Right renal cortex interstitium (tissue), 3 donors: ENCODE data around the gene PLEKHF1. TPM values are rescaled to one million over a fixed set of nuclear protein-coding genes. Genes with fewer than 3 reads are reported as not detected.

Experiments
- DNase-seq, 3 donors: peaks; one replicate each; pipeline ENCODE4 v3.0.0-alpha.2; 2013; ENCODE audit warnings: low read depth in 3 of 3, low spot score in 2 of 3
- polyA plus RNA-seq, 3 donors: library from polyadenylated mRNA; unstranded; fragments of 120-200 nt; gene quantifications; one replicate each; pipeline ENCODE4 v1.2.1, GENCODE V29; 2013; ENCODE audit not compliant: insufficient read length in 3 of 3

Gene PLEKHF1
- polyA plus RNA-seq, 3 donors, result 1.2 to 1.7 (median 1.5) TPM

DNA sequence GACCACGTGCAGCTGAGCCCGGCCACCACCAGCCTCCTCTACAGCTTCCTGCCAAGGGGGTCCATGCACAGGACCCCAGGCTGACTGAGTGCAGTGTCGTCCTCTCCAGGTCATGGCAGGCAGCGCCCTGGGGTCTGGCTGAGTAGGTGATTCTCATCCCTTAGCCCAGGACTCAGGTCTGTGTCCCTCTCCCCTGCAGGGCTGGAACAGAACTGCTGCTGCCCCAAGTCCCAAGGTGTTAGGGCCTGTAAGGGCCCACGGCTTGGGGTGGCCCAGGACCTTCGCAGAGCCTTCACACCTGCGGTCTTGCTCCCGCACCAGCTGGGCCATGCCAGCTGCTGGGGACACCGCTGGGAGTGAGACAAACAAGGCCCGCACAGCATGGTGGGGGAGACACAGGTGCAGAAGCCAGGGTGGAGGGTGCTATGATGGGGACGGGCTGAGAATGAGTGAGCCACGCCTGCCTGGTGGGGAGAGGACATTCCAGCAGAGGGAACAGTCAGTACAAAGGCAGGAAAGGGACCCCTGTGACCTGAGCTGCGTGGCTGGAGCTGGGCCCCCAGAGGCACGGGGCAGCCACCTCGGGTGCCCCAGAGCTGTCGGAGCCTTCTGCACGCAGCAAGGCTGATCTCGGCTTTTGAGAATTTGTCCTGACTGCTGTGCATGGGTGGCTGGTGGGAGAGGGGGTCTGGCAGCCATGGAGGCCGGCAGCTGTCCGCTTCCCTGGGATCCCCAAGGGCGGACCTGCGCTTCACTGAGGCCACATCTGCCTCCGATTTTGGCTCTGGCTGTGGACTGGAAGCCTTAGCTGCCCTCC, 11.9 kb downstream of the PLEKHF1 start:
- DNase-seq, result no peak

DNA sequence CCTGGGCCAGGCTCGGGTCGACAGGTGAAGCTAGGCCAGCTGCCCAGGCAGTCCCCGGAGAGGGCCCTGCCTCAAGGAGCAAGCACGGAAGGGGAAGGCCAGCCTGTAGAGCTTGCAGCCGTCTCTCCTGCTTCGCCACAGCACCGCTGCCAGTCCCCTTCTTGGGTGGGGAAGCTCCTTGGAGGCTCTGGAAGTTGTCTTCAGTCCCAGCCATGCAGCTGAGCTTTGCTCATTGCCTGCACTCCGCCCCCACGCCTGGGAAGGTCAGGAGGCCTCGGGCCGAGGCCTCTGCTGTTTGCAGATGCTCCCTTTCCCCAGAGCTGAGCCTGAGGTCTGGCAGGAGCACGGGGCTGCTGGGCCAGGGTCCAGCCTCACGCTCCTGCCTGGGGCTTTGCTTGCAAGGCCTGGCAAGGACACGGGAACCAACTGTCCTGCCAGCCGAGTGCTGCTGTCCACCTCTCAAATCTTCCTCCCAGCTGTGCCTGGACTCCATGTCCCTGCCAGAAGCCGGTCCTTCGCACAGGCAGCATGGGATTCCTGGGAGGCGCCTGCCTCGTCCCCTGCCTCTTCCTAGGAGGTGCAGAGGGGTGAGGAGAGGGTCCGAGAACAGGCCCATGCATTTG, 13.3 kb downstream of the PLEKHF1 start:
- DNase-seq, result no peak

DNA sequence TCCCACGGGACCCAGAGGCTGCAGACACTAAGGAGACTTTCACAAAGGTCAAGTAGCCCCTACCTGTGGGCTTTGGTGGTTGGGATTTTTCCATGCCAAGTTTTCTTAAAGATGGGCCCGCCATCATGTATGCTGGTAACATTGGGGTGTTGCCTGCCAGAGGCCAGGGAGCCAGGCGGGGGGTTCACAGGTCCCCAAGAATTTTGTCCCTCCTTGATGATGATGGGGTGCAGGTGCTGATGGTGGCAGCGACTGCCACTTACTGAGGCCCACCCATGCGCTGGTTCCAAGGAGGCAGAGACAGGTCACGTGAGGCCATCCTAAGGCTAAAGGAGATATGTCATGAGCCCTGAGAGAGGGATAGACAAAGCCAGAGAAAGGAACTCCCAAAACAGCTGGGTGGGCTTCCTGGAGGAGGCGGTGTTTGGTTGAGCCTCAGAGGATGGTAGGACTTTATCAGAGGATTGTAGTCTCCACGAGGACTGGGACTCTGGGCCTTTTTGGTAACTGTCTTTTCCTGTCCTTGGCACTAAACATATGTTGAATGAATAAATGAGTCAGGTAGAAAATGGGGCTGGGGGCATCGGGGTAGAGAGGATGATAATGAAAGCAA, 14.4 kb downstream of the PLEKHF1 start:
- DNase-seq, result no peak

DNA sequence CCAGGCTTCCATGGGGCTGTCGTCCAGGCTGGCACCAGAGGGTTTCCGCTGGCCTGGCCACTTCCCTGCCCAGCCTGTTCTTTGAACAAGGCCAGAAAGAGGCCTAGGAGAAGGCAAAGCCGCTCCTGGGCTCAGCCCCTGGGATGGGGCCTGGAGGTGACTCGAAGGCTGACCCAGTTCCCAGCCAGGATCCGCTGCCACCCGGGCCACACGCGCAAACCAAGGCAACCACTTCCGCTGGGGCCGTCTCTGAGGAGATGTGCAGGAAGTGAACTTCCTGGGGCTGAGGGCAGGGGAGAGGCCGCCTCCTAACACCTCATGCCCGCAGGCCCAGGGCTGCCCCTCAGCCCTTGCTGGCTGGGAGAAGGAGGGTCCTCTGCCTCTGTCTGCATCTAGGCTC, 15.2 kb downstream of the PLEKHF1 start:
- DNase-seq, result no peak

DNA sequence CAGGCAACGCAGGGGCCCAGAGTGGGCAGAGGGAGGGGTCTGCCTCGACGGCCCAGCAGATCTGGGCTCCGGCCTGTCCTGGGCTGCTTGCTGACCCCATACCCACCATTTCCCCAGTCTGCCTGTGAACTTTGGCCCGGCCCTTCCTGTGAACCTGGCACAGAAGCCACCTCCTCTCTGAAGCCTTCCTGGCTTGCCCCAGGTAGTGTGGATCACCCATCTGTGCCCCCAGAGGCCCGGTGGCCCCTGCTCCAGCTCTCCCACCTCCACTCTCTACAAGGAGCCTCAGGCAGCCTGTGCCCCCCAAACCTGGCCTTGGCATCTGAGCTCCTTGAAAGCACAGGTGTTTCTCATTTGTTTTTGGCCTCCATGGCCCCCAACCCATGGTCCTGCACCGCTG, 15.7 kb downstream of the PLEKHF1 start:
- DNase-seq, result no peak

DNA sequence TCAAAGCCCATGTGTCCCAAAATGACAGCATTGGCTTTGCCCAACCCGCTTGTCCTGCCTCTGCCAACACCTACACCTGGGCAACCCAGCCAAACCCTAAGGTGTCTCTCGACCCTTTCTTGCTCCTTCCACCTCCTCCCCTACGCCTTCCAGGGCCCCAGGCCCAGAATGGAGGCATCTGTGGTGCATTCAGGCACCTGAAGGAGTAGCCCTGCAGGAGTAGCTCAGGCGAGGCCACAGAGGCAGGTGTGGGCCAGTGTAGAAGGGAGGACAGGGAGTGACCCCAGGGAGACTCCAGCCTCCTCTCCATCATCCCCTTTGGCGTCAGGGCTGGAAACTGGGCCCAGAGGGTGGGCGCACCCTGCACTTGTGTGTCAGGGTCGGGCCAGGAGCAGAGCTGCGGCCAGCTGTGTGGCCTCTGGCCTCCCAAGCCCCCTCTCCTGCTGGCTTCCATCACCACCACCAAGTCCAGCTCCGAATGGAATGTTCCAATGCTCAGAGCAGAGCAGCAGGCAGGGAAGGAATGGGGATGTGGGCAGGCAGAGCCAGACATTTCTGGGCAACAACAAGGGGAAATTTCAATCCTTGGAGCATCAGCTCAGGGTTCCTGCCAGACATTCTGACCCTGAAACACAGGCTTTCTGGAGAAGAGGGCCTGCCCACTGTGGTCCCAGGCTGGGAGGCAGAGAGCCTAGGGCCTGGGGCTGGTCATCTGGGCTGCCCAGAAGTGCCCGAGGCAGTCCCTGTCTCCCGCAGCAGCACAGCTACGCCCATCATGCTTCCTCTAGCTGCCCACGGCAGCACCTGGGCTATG, 16.4 kb downstream of the PLEKHF1 start:
- no peak for DNase-seq

DNA sequence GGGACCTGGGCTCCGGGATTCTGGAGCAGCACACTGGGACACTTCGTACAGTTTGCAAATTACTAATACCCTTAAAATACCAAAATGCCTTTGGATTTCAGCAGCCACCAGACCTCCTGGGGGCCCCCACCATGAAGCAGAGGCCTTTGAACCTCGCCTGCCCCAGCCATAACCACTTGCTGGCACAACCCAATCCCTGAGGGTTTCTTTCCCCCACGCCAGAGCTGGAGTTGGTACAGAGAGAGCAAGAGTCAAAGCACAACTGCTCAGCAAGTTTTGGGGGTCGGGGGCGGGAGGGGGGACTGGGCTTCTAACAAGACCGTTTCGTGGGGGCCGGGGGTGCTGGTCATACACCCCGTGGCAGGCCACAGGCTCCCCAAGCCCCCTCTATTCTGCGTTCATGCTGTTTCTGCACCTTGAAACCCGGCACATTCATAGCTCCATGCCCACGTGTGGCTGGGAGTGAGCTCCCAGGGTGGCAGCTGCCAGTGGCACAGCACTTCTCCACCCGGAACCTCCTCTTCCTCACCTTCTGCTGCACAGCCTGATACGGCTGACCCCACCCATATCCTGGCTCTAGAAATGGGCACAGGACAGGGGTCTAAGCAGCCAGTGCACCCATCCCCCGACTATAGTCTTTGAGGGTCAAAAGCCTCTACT, 17.1 kb downstream of the PLEKHF1 start:
- no peak for DNase-seq

DNA sequence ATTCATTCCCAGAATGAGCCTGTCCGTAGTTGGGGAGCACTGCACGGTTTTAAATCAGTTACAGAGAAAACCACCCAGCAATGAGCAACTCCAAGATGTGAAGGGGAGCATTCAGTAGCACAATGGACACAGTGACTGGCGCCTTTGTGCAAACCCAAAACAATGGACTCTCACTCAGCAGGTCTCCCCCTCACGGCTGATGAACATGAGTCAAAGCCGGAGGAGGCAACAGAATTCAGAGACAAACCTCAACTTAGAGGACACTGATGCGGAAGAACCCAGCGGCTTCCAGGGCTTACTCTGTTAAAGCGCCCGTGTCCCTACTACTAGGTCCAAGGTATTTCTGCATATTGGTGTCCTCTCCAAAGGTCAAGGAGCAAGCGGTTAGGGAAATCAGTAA, 17.7 kb downstream of the PLEKHF1 start:
- no peak for DNase-seq

DNA sequence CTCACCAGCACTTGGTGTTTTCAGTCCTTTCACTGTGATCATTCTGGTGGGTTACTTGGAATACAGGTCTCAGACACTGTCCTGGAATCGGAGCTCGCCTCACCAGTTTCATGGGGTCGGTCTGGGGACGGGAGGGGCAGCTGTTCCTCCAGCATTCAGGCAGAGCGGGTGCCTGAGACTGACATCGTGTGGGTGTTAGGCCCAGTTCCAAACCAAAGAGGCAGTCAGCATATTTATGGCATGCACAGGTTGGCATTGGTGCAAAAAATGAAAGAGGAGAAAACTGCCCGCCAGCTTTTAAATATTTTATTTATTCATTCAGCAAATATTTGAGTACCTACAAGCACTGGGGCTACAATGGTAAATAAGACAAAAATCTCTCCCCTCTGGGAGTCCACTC, 20.1 kb downstream of the PLEKHF1 start:
- DNase-seq, result no peak

DNA sequence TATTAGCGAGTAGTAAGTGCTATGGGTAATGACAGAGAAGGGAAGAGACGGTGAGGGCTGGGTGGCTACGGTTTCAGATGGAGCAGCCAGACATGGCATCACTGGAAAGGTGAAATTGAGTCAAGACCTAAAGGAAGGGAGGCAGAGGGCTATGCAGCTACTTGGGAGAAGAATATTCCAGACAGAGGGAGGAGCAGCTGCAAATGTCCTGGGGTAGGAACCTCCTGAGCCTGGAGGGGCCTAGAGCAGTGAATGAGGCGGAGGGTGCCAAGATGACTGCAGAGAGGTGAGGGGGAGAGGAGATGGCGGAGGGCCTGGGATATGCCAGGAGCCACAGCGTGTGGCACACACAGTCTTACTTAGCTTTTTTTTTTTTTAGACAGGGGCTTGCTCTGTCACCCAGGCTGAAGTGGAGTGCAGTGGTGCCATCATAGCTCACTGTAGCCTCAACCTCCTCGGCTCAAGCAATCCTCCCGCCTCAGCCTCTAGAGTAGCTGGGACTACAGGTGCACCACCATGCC, 21.1 kb downstream of the PLEKHF1 start:
- no peak for DNase-seq

DNA sequence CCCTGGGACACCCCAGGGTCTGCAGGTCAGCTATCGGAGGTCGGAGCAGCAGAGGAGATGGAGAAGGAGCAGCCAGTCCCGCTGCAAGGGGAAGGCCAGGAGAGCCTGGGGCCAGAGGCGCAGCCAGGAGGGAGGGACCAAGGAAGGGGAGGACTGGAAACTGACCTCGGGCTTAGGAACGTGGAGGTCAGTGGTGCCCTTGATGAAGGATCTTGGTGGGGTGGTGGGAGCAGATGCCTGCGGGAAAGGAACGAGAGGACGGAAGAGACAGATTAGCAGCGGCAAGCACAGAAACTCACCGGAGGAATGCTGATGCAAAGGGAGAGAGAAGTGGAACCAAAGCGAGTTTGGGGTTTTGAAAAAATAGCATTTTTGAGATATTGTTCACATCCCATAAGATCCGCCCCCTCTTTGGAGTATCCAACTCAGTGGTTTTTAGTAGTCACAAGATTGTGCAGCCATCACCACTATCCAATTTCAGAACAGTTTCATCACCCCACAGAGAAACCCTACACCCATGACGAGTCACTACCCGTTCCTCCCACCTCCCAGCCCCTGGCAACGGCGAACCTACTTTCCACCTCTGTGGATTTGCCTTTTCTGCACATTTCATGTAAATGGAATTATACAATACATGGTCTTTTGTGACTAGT, 22.1 kb downstream of the PLEKHF1 start:
- no peak for DNase-seq

DNA sequence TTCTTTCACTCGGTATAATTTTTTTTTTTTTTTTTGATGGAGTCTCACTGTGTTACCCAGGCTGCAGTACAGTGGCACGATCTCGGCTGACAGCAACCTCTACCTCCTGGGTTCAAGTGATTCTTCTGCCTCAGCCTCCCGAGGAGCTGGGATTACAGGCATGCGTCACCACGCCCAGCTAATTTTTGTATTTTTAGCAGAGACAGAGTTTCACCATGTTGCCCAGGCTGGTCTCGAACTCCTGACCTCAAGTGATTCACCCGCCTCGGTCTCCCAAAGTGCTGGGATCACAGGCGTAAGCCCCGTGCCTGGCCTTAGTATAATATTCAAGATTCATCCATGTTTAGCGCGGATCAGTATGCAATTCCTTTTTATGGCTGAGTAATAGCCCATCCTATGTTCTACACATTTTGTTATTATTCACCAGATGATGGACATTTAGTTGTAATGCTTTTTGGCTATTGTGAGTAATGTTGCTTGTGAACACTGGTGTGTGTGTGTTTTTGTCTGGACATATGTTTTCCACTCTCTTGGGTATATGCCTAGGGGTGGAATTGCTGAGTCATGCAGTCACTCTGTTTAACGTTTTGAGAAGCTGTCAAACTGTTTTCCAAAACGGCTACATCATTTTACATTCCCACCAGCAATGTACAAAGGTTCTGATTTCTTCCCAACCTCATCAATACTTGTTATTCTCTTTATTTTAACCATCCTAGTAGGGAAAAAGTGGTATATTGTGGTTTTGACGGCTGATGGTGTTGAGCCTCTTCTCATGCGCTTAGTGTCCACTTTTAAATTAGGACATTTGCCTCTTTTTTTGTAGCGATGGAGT, 22.9 kb downstream of the PLEKHF1 start:
- no peak for DNase-seq

DNA sequence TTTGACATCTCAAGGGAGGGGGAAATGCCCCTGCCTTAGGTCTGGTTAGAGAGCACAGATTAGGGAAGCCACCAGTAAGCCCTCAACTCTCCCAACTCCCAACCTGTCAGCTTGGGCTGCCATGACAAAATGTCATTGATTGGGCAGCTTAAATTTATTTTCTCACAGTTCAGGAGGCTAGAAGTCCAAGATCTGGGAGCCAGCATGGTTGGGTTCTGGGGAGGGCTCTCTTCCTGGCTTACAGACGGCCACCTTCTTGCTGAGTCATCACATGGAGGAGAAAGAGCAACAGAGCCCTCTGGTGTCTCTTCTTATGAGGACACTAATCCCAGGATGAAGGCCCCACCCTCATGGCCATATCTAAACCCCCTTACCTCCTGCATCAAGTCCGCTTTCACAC, 25.6 kb downstream of the PLEKHF1 start:
- no peak for DNase-seq

DNA sequence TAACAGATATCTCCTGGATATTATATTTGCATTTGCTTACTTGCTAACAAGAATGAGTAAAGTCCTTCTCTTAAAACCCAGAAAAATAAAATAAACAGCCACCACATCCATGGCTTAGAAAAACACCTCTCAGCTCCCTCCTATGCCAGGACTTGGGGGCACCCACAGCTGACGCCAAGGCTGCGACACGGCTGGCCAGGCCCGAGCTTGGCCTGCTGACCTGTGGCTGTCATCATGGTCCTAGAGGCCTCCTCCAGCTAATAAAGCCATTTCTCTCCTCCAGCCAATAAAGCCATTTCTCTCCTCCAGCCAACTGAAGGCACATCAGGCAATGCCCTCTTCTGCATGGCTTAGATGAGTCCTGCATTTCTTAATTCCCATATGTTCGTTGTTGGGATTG, 28.9 kb downstream of the PLEKHF1 start:
- DNase-seq, result no peak

DNA sequence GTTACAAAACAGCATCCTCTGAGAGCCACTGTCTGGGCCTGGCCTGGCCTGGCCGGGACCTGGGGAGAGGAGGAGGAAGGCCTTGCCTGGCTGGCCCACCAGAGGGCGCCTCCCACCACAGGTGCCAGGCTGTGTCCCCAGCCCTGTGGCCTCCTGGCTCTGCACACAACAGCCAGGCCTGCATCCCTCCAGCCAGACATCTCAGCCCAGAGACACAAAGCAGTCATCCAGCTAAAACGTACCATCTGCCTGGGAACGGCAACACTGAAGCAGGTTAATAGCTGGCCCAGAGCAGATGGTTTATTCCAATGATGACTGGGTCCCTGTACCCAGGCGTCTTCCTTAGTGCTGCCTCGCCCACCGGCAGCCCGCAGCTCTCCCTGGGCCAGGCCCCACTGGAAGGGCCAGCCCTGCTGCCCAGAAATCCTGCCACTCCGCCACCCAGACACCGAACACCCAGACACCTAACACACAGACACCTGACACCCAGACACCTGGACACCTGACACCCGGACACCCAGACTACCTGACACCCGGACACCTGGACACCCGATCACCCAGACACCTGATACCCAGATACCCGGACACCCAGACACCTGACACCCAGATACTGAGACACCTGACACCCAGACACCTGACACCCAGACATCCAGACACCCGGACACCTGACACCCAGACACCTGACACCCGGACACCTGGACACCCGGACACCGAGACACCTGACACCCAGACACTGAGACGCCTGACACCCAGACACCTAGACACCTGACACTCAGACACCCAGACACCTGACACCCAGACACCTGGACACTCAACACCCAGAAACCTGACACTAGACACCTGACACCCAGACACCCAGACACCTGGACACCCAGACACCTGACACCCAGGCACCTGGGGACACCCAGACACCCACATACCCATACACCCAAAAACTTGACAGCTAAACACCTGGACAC, 29.7 kb downstream of the PLEKHF1 start:
- no peak for DNase-seq

DNA sequence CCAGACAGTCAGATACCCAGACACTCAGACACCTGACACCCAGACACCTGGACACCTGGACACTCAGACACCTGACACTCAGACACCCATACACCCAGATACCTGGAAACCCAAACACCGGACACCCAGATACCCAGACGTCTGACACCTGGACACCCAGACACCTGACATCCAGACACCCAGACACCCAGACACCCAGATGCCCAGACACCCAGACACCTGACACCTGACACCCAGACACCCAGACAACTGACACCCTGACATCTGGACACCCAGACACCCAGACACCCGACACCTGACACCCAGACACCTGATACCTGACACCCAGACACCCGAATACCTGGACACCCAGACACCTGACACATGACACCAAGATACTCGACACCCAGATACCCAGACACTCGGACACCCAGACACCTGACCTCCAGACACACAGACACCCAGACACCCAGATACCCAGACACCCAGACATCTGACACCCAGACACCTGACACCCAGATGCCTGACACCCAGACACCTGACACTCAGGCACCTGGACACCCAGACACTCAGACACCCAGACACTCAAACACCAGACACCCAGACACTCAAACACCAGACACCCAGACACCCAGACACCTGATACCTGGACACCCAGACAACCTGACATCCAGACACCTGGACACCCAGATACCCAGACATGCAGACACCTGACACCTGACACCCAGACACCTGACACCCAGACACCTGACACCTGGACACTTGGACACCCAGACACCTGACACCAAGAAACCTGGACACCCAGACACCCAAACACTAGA, 30.7 kb downstream of the PLEKHF1 start:
- no peak for DNase-seq

DNA sequence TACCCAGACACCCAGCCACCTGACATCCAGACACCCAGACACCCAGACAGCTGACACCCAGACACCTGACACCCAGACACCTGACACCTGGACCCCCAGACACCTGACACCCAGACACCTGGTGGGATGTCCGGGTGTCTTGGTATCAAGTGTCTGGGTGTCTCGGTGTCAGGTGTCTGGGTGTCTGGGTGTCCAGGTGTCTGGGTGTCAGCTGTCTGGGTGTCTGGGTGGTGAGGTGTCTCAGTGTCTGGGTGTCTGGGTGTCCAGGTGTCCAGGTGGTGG, 31.2 kb downstream of the PLEKHF1 start:
- DNase-seq, result no peak
